Measurements from ENCODE around the gene VGLL3.

VGLL3 gene

GRCh38 chr3:87002346-87002745 lies 11.4 kb upstream of the VGLL3 start:
- H3K9me3 ChIP-seq (ENCODE audit: severe bottlenecking): no peaks in the 10 kb centered on the region
- no peaks in the 10 kb centered on the region for H3K36me3 ChIP-seq (ENCODE audit: low read depth)
- H3K4me3 ChIP-seq (ENCODE audit: severe bottlenecking): no peak overlapping the region
- ATAC-seq (ENCODE audit: low read depth) (no peak), DNase-seq (ENCODE audit: low spot score) (no peak)
- H3K4me1 ChIP-seq (ENCODE audit: insufficient read depth, poor library complexity, severe bottlenecking): no peaks in the 10 kb centered on the region
- no peak for TF ChIP-seq CTCF (IDR thresholded peaks at IDR 0.05; ENCODE audit: poor library complexity, severe bottlenecking)
- H3K27me3 ChIP-seq (ENCODE audit: insufficient read depth, poor library complexity, severe bottlenecking): no peaks in the 10 kb centered on the region
- H3K27ac ChIP-seq (ENCODE audit: poor library complexity, severe bottlenecking): no peak overlapping the region

- no peaks in the 10 kb centered on the region for H3K9me3 ChIP-seq (ENCODE audit: severe bottlenecking)
- no peak overlapping the region for H3K4me3 ChIP-seq (ENCODE audit: severe bottlenecking)
- no peaks in the 10 kb centered on the region for H3K36me3 ChIP-seq (ENCODE audit: low read depth)
- H3K4me1 ChIP-seq (ENCODE audit: insufficient read depth, poor library complexity, severe bottlenecking): peaks cover under 1% of the 10 kb centered on the region
- ATAC-seq (ENCODE audit: low read depth): no peak
- no peak overlapping the region for H3K27ac ChIP-seq (ENCODE audit: poor library complexity, severe bottlenecking)
- no peak for TF ChIP-seq CTCF (IDR thresholded peaks at IDR 0.05; ENCODE audit: poor library complexity, severe bottlenecking)
- no peaks in the 10 kb centered on the region for H3K27me3 ChIP-seq (ENCODE audit: insufficient read depth, poor library complexity, severe bottlenecking)
- DNase-seq (ENCODE audit: low spot score): no peak
Observed at GRCh38 chr3:87001473-87002098, 10.6 kb upstream of the VGLL3 start.

- H3K27ac ChIP-seq (ENCODE audit: poor library complexity, severe bottlenecking): no peak overlapping the region
- H3K4me3 ChIP-seq (ENCODE audit: severe bottlenecking): no peak overlapping the region
- no peaks in the 10 kb centered on the region for H3K36me3 ChIP-seq (ENCODE audit: low read depth)
- no peak for ATAC-seq (ENCODE audit: low read depth)
- peaks cover 7% of the 10 kb centered on the region for H3K4me1 ChIP-seq (ENCODE audit: insufficient read depth, poor library complexity, severe bottlenecking)
- H3K27me3 ChIP-seq (ENCODE audit: insufficient read depth, poor library complexity, severe bottlenecking): no peaks in the 10 kb centered on the region
- TF ChIP-seq CTCF (IDR thresholded peaks at IDR 0.05; ENCODE audit: poor library complexity, severe bottlenecking): no peak
- no peaks in the 10 kb centered on the region for H3K9me3 ChIP-seq (ENCODE audit: severe bottlenecking)
- no peak for DNase-seq (ENCODE audit: low spot score)
Observed at GRCh38 chr3:87000940-87001339, 10.0 kb upstream of the VGLL3 start.

GRCh38 chr3:86998569-86998968 lies 7.6 kb upstream of the VGLL3 start:
- no peak overlapping the region for H3K4me3 ChIP-seq (ENCODE audit: severe bottlenecking)
- no peaks in the 10 kb centered on the region for H3K36me3 ChIP-seq (ENCODE audit: low read depth)
- ATAC-seq (ENCODE audit: low read depth): no peak
- peaks cover 18% of the 10 kb centered on the region for H3K4me1 ChIP-seq (ENCODE audit: insufficient read depth, poor library complexity, severe bottlenecking)
- DNase-seq (ENCODE audit: low spot score): no peak
- H3K27ac ChIP-seq (ENCODE audit: poor library complexity, severe bottlenecking): no peak overlapping the region
- TF ChIP-seq CTCF (IDR thresholded peaks at IDR 0.05; ENCODE audit: poor library complexity, severe bottlenecking): no peak
- H3K9me3 ChIP-seq (ENCODE audit: severe bottlenecking): no peaks in the 10 kb centered on the region
- H3K27me3 ChIP-seq (ENCODE audit: insufficient read depth, poor library complexity, severe bottlenecking): no peaks in the 10 kb centered on the region

- Histone ChIP-seq H3K27ac (ENCODE audit: poor library complexity, severe bottlenecking) (no peak overlapping the region), H3K9me3 (ENCODE audit: severe bottlenecking) (no peaks in the 10 kb centered on the region), H3K4me1 (ENCODE audit: insufficient read depth, poor library complexity, severe bottlenecking) (peaks cover 26% of the 10 kb centered on the region), H3K4me3 (ENCODE audit: severe bottlenecking) (no peak overlapping the region), H3K36me3 (ENCODE audit: low read depth) (no peaks in the 10 kb centered on the region), H3K27me3 (ENCODE audit: insufficient read depth, poor library complexity, severe bottlenecking) (no peaks in the 10 kb centered on the region)
- TF ChIP-seq CTCF (IDR thresholded peaks at IDR 0.05; ENCODE audit: poor library complexity, severe bottlenecking): no peak
- ATAC-seq (ENCODE audit: low read depth) (no peak), DNase-seq (ENCODE audit: low spot score) (no peak)
Observed at GRCh38 chr3:86996261-86996955, 5.5 kb upstream of the VGLL3 start.

Data from RWPE2 (cell line).